ENCODE data around the gene EIF4EBP3. TPM values are rescaled to one million over a fixed set of nuclear protein-coding genes. Genes with fewer than 3 reads are reported as not detected.

EIF4EBP3 gene
- total and polyA plus RNA-seq, 2 donors (not counting 1 experiment from before 2014, with no cell fraction given) = 15.0 to 18.2 TPM

GRCh38 chr5:140498591-140498990 is 48.9 kb upstream of the EIF4EBP3 start:
- H3K4me3 Mint-ChIP-seq = no peak overlapping the region
- no peaks in the 10 kb centered on the region for H3K4me1 Mint-ChIP-seq
- peaks cover 0 to 26% of the 10 kb centered on the region in 2 experiments for H3K36me3 ChIP-seq (replicated peaks in 1 of 2; ENCODE audit: control extremely low read depth in 1 of 2, control insufficient read depth in 1 of 2, extremely low read depth in 1 of 2, insufficient read depth in 2 of 2, low read length in 1 of 2)
- no peaks in the 10 kb centered on the region for H3K9me3 Mint-ChIP-seq (ENCODE audit: insufficient read depth)
- no peaks in the 10 kb centered on the region for H3K27me3 ChIP-seq (replicated peaks in 1 of 4; ENCODE audit: control extremely low read depth in 1 of 4, control insufficient read depth in 3 of 4, insufficient read depth in 4 of 4, low read length in 3 of 4)
- no peaks in the 10 kb centered on the region for H3K4me1 ChIP-seq (ENCODE audit: control insufficient read depth in 2 of 2, insufficient read depth in 2 of 2, low read length in 2 of 2)
- intact Hi-C loops (cut with micrococcal nuclease) = no loop called here
- no peak overlapping the region for H2AFZ ChIP-seq (ENCODE audit: insufficient read depth, low read depth, low read length, poor library complexity, severe bottlenecking)
- DNase-seq (no peak), ATAC-seq (ENCODE audit: low read depth) (no peak)
- H3K79me2 ChIP-seq (ENCODE audit: control insufficient read depth, insufficient read depth, low read length) = peaks cover 3% of the 10 kb centered on the region
- no peaks in the 10 kb centered on the region for H3K9me3 ChIP-seq (ENCODE audit: control extremely low read depth in 1 of 3, control insufficient read depth in 2 of 3, insufficient read depth in 1 of 3, low read length in 2 of 3)
- no CpG with 5 or more reads among the region's 1 CpG for WGBS (ENCODE audit: insufficient coverage)
- H3K4me3 ChIP-seq (ENCODE audit: control extremely low read depth in 1 of 5, extremely low read depth in 1 of 5, insufficient read depth in 1 of 5, low read depth in 2 of 5, low read length in 4 of 5) = no peak overlapping the region
- no peak overlapping the region for H3K27ac Mint-ChIP-seq
- no peaks in the 10 kb centered on the region for H3K27me3 Mint-ChIP-seq
- no peak overlapping the region for H3K4me2 ChIP-seq (replicated peaks; ENCODE audit: low read depth, low read length, poor library complexity, severe bottlenecking)
- ChIA-PET CTCF (no interaction called here), POLR2A (no interaction called here)
- TF ChIP-seq CTCF (IDR thresholded peaks at IDR 0.05) (no peak), EZH2 (IDR thresholded peaks at IDR 0.05; ENCODE audit: borderline replicate concordance, insufficient read depth, low read depth, low read length, poor library complexity, severe bottlenecking) (no peak)
- H4K20me1 ChIP-seq (ENCODE audit: control insufficient read depth, insufficient read depth, low read length, poor library complexity, severe bottlenecking) = no peaks in the 10 kb centered on the region
- no peak overlapping the region for H3K27ac ChIP-seq (ENCODE audit: low read length in 2 of 2)
- no peak overlapping the region for H3K9ac ChIP-seq (ENCODE audit: low read length)

- no peaks in the 10 kb centered on the region for H3K9me3 Mint-ChIP-seq (ENCODE audit: insufficient read depth)
- Histone ChIP-seq H3K79me2 (ENCODE audit: control insufficient read depth, insufficient read depth, low read length) (peaks cover 3% of the 10 kb centered on the region), H4K20me1 (ENCODE audit: control insufficient read depth, insufficient read depth, low read length, poor library complexity, severe bottlenecking) (no peaks in the 10 kb centered on the region), H3K27ac (ENCODE audit: low read length in 2 of 2) (no peak overlapping the region), H3K9me3 (ENCODE audit: control extremely low read depth in 1 of 3, control insufficient read depth in 2 of 3, insufficient read depth in 1 of 3, low read length in 2 of 3) (no peaks in the 10 kb centered on the region), H3K4me3 (ENCODE audit: control extremely low read depth in 1 of 5, extremely low read depth in 1 of 5, insufficient read depth in 1 of 5, low read depth in 2 of 5, low read length in 4 of 5) (no peak overlapping the region), H3K4me2 (replicated peaks; ENCODE audit: low read depth, low read length, poor library complexity, severe bottlenecking) (no peak overlapping the region), H2AFZ (ENCODE audit: insufficient read depth, low read depth, low read length, poor library complexity, severe bottlenecking) (no peak overlapping the region), H3K27me3 (replicated peaks in 1 of 4; ENCODE audit: control extremely low read depth in 1 of 4, control insufficient read depth in 3 of 4, insufficient read depth in 4 of 4, low read length in 3 of 4) (no peaks in the 10 kb centered on the region), H3K9ac (ENCODE audit: low read length) (no peak overlapping the region), H3K36me3 (replicated peaks in 1 of 2; ENCODE audit: control extremely low read depth in 1 of 2, control insufficient read depth in 1 of 2, extremely low read depth in 1 of 2, insufficient read depth in 2 of 2, low read length in 1 of 2) (peaks cover 0 to 39% of the 10 kb centered on the region in 2 experiments), H3K4me1 (ENCODE audit: control insufficient read depth in 2 of 2, insufficient read depth in 2 of 2, low read length in 2 of 2) (no peaks in the 10 kb centered on the region)
- no peaks in the 10 kb centered on the region for H3K27me3 Mint-ChIP-seq
- H3K27ac Mint-ChIP-seq = no peak overlapping the region
- POLR2A ChIA-PET = no interaction called here
- no peaks in the 10 kb centered on the region for H3K4me1 Mint-ChIP-seq
- no peak overlapping the region for H3K4me3 Mint-ChIP-seq
- intact Hi-C loops (cut with micrococcal nuclease) = no loop called here
- no CpG with 5 or more reads among the region's 2 CpGs for WGBS (ENCODE audit: insufficient coverage)
- CTCF ChIA-PET = no interaction called here
- DNase-seq (no peak), ATAC-seq (ENCODE audit: low read depth) (no peak)
- TF ChIP-seq CTCF (IDR thresholded peaks at IDR 0.05) (no peak), EZH2 (IDR thresholded peaks at IDR 0.05; ENCODE audit: borderline replicate concordance, insufficient read depth, low read depth, low read length, poor library complexity, severe bottlenecking) (no peak)
Measured at GRCh38 chr5:140502834-140503233, 44.6 kb upstream of the EIF4EBP3 start.

Measured in B cell (primary cell).